ENCODE data around the gene SYT7.
"Not testable (repeated sequence)": the region's sequence is repeated elsewhere in the genome, so short reads cannot be mapped to it uniquely, and the experiment has no call there.

Gene SYT7

DNA sequence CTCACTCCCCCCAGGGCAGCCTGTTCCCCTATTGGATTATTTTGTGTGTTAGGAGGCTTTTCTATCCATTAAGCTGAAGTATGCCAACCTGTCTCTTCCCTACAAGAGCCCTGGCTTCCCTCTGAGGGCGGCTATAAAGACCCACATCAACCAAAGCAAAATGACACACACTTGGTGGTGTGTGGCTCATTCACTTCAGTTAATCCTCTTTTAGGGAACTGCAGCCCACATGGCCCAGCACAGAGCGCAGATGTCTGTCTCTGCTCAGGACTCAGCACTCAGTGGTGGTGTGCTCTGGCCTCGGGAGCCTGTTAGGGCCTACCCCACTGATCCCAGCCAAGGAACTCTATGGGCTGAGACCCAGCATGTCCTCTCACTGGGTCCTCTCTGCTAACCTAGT lies 104.5 kb downstream of the SYT7 start:
- DNase-seq (ENCODE audit: low spot score) = no peak

- DNase-seq (ENCODE audit: low spot score) = no peak
These were observed 105.4 kb downstream of the SYT7 start for GRCh38 chr11:61475433-61475832.

- DNase-seq (ENCODE audit: low spot score) = no peak
These were observed 106.7 kb downstream of the SYT7 start for GRCh38 chr11:61474013-61474643.

DNA sequence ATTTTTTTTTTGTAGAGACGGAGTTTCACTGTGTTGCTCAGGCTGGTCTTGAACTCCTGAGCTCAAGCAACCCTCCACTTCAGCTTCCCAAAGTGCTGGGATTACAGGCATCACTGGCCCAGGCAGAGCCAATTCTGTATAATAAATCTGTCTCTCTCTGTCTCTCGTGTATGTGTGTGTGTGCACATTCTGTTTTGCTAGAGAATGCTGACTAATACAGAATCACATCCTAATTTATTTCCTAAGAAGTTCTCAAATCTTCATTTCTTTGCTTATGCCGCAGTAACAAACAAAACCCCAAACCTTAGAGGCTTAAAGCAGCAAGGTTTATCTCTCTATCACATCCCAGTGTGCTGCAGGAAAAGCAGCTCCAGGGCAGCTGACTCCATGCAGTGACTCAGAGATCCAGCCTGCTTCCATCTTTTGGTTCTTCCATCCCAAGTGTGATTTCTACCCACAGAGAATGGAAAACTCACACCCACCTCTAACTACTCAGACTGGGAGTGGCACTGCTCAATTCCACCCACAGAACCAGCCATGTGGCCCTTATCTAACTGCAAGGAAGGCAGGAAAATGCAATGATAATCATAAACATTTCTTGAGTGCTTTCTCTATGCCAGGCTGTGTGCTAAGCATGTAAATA lies 107.4 kb downstream of the SYT7 start:
- DNase-seq (ENCODE audit: low spot score) = no peak

- no peak for DNase-seq (ENCODE audit: low spot score)
These were observed 108.0 kb downstream of the SYT7 start for GRCh38 chr11:61472868-61473267.

- DNase-seq (ENCODE audit: low spot score) = no peak
These were observed 108.6 kb downstream of the SYT7 start for GRCh38 chr11:61472282-61472681.

GRCh38 chr11:61468002-61468401 lies 112.9 kb downstream of the SYT7 start:
- DNase-seq (ENCODE audit: low spot score) = no peak

GRCh38 chr11:61467602-61468001 lies 113.3 kb downstream of the SYT7 start:
- DNase-seq (ENCODE audit: low spot score) = not testable (repeated sequence)
